Endothelial cell of hepatic sinusoid (primary cell): Measurements from ENCODE around the gene B3GNT7.
"Not testable (repeated sequence)": the region's sequence is repeated elsewhere in the genome, so short reads cannot be mapped to it uniquely, and the experiment has no call there.

Experiments used
- in situ Hi-C: cut with HindIII; loops from 2 replicates; pipeline ENCODE4 v1.10.0; 2017; ENCODE audit warnings: low sequenced_read_pairs

B3GNT7 gene

GRCh38 chr2:231395188-231396057, at the start of gene B3GNT7:
Gene B3GNT7, plus strand, starts transcription at chr2:231395710. Its CDS starts 94 bp downstream, at chr2:231395804.
- in situ Hi-C loops: no loop called here

DNA sequence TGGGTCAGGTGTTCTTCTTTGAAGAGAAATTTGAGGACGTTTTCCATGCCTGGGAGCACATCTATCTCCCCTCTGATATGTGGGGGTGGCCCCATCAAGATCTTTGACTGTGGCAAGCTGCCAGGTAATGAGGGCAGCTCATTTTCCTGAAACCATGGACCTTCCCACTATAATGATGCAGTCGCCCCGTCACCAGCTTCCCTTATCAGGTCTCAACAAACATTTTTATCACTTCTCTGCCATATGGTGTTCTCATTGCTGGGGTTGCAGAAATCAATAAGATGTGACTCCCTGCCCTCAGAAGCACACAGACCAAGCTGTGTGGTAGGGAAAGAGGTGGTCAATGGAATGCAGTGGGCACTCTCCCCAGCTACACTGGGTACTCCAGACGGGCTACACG, 48.4 kb upstream of the B3GNT7 start:
- in situ Hi-C loops: no loop called here

- in situ Hi-C loops: no loop called here
These were observed 47.9 kb upstream of the B3GNT7 start for GRCh38 chr2:231347638-231348037.

GRCh38 chr2:231348173-231348572, 47.3 kb upstream of the B3GNT7 start:
- in situ Hi-C loops: no loop called here

DNA sequence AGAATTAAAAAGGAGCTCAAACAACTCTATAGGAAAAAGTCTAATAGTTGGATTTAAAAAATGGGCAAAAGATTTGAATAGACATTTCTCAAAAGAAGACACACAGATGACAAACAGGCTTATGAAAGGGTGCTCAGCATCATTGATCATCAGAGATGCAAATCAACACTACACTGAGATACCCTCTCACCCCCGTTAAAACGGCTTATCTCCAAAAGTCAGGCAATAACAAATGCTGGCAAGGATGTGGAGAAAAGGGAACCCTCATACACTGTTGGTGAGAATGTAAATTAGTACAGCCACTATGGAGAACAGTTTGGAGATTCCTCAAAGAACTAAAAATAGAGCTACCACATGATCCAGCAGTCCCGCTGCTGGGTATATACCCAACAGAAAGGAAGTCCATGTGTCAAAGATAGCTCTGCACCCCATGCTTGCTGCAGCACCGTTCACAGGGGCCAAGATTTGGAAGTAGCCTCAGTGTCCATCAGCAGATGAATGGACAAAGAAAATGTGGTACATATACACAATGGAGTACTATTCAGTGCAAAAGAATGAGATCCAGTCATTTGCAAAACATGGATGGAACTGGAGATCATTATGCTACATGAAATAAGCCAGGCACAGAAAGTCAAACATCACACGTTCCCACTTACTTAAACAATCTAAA, 46.7 kb upstream of the B3GNT7 start:
- in situ Hi-C loops: no loop called here

- in situ Hi-C loops: not testable (repeated sequence)
These were observed 46.2 kb upstream of the B3GNT7 start for GRCh38 chr2:231349374-231349735.

GRCh38 chr2:231351648-231352047, 43.9 kb upstream of the B3GNT7 start:
- in situ Hi-C loops: no loop called here

GRCh38 chr2:231353469-231353868, 42.0 kb upstream of the B3GNT7 start:
- in situ Hi-C loops: no loop called here

GRCh38 chr2:231355508-231356465, 39.7 kb upstream of the B3GNT7 start:
- in situ Hi-C loops: no loop called here

DNA sequence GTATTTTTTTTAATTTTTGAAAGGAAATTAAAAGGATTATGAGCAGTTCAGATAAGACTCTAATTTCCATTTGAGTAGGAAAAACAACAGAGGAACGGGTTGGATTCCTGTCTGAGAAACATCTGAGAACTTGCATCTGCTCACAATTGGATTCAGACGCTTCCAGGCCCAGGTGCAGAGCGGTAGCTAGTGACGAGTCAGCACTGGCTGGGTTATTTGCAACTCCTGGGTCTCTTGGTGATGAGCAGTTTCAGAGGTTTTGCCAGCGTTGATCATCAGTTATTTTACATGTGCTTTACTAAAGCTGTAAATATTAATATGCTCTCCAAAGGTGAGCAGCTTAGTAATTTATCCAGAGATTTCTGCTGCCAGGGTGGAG, 39.1 kb upstream of the B3GNT7 start:
- in situ Hi-C loops: no loop called here

DNA sequence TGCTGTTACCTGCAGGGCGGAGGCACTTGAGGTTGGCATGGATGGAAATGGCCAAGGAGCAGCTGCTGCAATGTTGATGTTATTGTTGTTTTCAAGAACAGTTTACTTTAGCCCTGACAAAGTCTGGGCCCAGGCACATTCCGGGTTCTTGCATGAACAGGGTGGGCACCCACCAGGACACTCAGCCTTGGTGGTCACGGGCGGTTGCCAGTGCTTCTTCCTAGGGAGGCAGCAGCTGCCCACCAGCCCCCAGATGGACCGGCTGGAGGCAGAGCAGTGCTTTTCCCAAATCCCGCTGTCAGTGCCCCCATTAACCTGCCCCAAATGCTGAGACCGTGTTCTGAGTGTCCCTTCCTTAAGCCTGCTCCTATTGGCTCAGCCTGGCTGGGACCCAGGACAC, 38.5 kb upstream of the B3GNT7 start:
- in situ Hi-C loops: no loop called here

GRCh38 chr2:231357931-231358330, 37.6 kb upstream of the B3GNT7 start:
- in situ Hi-C loops: no loop called here

- in situ Hi-C loops: no loop called here
These were observed 36.1 kb upstream of the B3GNT7 start for GRCh38 chr2:231359441-231359840.

DNA sequence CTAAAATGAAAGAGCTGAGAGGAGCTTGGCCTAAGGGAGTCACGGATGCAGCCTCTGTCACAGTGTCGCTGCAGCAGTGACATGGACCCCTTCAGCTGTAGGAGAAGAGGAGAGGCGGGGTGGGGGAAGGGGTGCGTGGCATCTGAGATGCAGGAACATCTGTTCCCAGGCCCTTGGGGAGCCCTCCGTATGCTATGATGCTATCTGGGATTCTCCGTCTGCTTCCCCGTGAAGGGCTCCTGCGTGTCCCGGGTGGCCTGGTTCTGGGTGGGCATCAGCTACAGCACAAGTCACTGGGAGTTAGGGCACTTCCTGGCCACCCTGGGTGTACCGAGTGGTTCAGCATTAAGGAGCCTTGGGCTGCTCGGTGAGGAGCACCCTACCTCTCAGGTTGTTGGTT, 35.6 kb upstream of the B3GNT7 start:
- in situ Hi-C loops: no loop called here

- in situ Hi-C loops: no loop called here
These were observed 35.1 kb upstream of the B3GNT7 start for GRCh38 chr2:231360401-231360800.

GRCh38 chr2:231360881-231361371, 34.6 kb upstream of the B3GNT7 start:
- in situ Hi-C loops: no loop called here

- in situ Hi-C loops: no loop called here
These were observed 33.6 kb upstream of the B3GNT7 start for GRCh38 chr2:231361701-231362554.

- in situ Hi-C loops: no loop called here
These were observed 32.8 kb upstream of the B3GNT7 start for GRCh38 chr2:231362555-231363184.

- in situ Hi-C loops: no loop called here
These were observed 31.4 kb upstream of the B3GNT7 start for GRCh38 chr2:231364061-231364460.
